A549 (cell line): ENCODE data around the gene SH3RF3. TPM values are rescaled to one million over a fixed set of nuclear protein-coding genes. Genes with fewer than 3 reads are reported as not detected.

Source experiments
- ATAC-seq, 2 experiments: fragments of 200-7000 bp in 1 of 2; fragments of >200 bp in 1 of 2; cut with Nextera tagmentation in 1 of 2; cut with Tn5 transposase in 1 of 2; 3 replicates each; pipeline versions ENCODE4 v1.8.0 to v1.9.1; 2018 to 2020; ENCODE audit warnings: mild to moderate bottlenecking in 1 of 2, moderate library complexity in 1 of 2
- CTCF ChIA-PET: fragments of 300-600 bp; sonication (Branson Sonifier 250); formaldehyde crosslinking; extraction: SDS; loops from one replicate; lab custom pipeline; 2021; ENCODE audit warnings: antibody characterized with exemption, inconsistent platforms; lab: Yijun Ruan, JAX
- POLR2A ChIA-PET: fragments of 350-600 bp; formaldehyde crosslinking; extraction: SDS; loops from one replicate; lab custom pipeline; 2021; ENCODE audit warnings: antibody characterized with exemption, inconsistent platforms; lab: Yijun Ruan, JAX
- DNase-seq, 2 experiments: peaks; one replicate each; pipeline versions ENCODE4 v3.0.0 to v3.0.0-alpha.2; 2011 to 2016; ENCODE audit warnings: low read depth in 1 of 2, low spot score in 1 of 2
- FAIRE-seq: peaks from 2 replicates; lab custom pipeline; 2011; peaks lifted over from hg19 to GRCh38; lab: Jason Lieb, UNC
- H3K27ac ChIP-seq, 2 experiments: fragments of >200 bp; sonication (Bioruptor Twin); formaldehyde crosslinking; 3 replicates each; pipeline ENCODE4 v1.5.1; 2016 to 2017
- H3K4me1 ChIP-seq: fragments of >200 bp; sonication (Bioruptor Twin); formaldehyde crosslinking; 3 replicates; pipeline ENCODE4 v1.6.1; 2016
- H3K4me2 ChIP-seq: fragments of >200 bp; sonication (Bioruptor Twin); formaldehyde crosslinking; 3 replicates; pipeline ENCODE4 v1.6.1; 2016
- H3K4me3 ChIP-seq: fragments of >200 bp; sonication (Bioruptor Twin); formaldehyde crosslinking; 3 replicates; pipeline ENCODE4 v1.5.1; 2016
- H3K9me3 ChIP-seq: fragments of >200 bp; sonication (Bioruptor Twin); formaldehyde crosslinking; 3 replicates; pipeline ENCODE4 v1.6.1; 2016
- ATOH8 ChIP-seq: fragments of 250-450 bp; sonication (Bioruptor Pico); IDR thresholded peaks from 2 replicates; pipeline ENCODE4 v1.5.0; 2020; ENCODE audit warnings: low read depth, mild to moderate bottlenecking, moderate library complexity
- BCL3 ChIP-seq: fragments of >200 bp; sonication (Bioruptor Twin); formaldehyde crosslinking; IDR thresholded peaks from 3 replicates; pipeline ENCODE4 v1.6.1; 2016
- CBX8 ChIP-seq: fragments of 200-600 bp; sonication (generic); IDR thresholded peaks from 2 replicates; pipeline ENCODE4 v1.6.1; 2016
- CHD4 ChIP-seq: fragments of 200-600 bp; sonication (generic); IDR thresholded peaks from 2 replicates; pipeline ENCODE4 v1.6.1; 2016; ENCODE audit warnings: antibody characterized with exemption, mild to moderate bottlenecking, borderline replicate concordance
- CTCF ChIP-seq: fragments of >200 bp; sonication (Bioruptor Twin); formaldehyde crosslinking; IDR thresholded peaks from 3 replicates; pipeline ENCODE4 v1.5.1; 2016
- E2F6 ChIP-seq: IDR thresholded peaks from 2 replicates; pipeline ENCODE4 v1.6.1; 2012; ENCODE audit warnings: low read depth, borderline replicate concordance
- EHF ChIP-seq: fragments of 250-450 bp; sonication (Bioruptor Pico); IDR thresholded peaks from 2 replicates; pipeline ENCODE4 v1.5.0; 2020; ENCODE audit warnings: mild to moderate bottlenecking
- EHMT2 ChIP-seq: fragments of 200-600 bp; sonication (generic); IDR thresholded peaks from 2 replicates; pipeline ENCODE4 v1.6.1; 2016; ENCODE audit warnings: antibody characterized with exemption, low read depth, mild to moderate bottlenecking, moderate library complexity
- ELK1 ChIP-seq: fragments of 150-350 bp; IDR thresholded peaks from 2 replicates; pipeline ENCODE4 v1.6.1; 2014; ENCODE audit warnings: low read depth, mild to moderate bottlenecking, low read length
- FOSL2 ChIP-seq, 2 experiments: fragments of 450-650 bp in 1 of 2; fragments of >200 bp in 1 of 2; sonication (Bioruptor Twin) in 1 of 2; formaldehyde crosslinking; IDR thresholded peaks; 2 replicates each; pipeline versions ENCODE4 v1.5.0 to v1.6.1; 2016 to 2020; ENCODE audit warnings: mild to moderate bottlenecking in 1 of 2, moderate library complexity in 1 of 2
- FOXS1 ChIP-seq: fragments of 250-450 bp; sonication (Bioruptor Pico); IDR thresholded peaks from 2 replicates; pipeline ENCODE4 v1.5.0; 2020; ENCODE audit warnings: mild to moderate bottlenecking, moderate library complexity
- GATA3 ChIP-seq: IDR thresholded peaks from 2 replicates; pipeline ENCODE4 v1.6.1; 2012; ENCODE audit warnings: borderline replicate concordance
- HMGXB4 ChIP-seq: fragments of 250-450 bp; sonication (Bioruptor Pico); IDR thresholded peaks from 2 replicates; pipeline ENCODE4 v1.5.0; 2021; ENCODE audit warnings: mild to moderate bottlenecking, moderate library complexity, borderline replicate concordance
- HOXB13 ChIP-seq: fragments of 250-450 bp; sonication (Bioruptor Pico); IDR thresholded peaks from 2 replicates; pipeline ENCODE4 v1.5.0; 2020; ENCODE audit warnings: low read depth, mild to moderate bottlenecking, moderate library complexity
- HOXB5 ChIP-seq: fragments of 250-450 bp; sonication (Bioruptor Pico); IDR thresholded peaks from 2 replicates; pipeline ENCODE4 v1.5.0; 2020; ENCODE audit warnings: mild to moderate bottlenecking, moderate library complexity
- JUN ChIP-seq, 2 experiments: fragments of >200 bp; sonication (Bioruptor Twin); formaldehyde crosslinking; IDR thresholded peaks; 2 replicates in 1 of 2; 3 replicates in 1 of 2; pipeline ENCODE4 v1.6.1; 2016 to 2017
- JUNB ChIP-seq: fragments of >200 bp; sonication (Bioruptor Twin); formaldehyde crosslinking; IDR thresholded peaks from 2 replicates; pipeline ENCODE4 v1.6.1; 2016
- MAFK ChIP-seq: fragments of 450-650 bp; IDR thresholded peaks from 2 replicates; pipeline ENCODE4 v1.6.1; 2014; ENCODE audit not compliant: partially characterized antibody
- MAX ChIP-seq: IDR thresholded peaks from 2 replicates; pipeline ENCODE4 v1.6.1; 2012
- MYC ChIP-seq: IDR thresholded peaks from 2 replicates; pipeline ENCODE4 v1.6.1; 2012; ENCODE audit warnings: mild to moderate bottlenecking, inconsistent platforms, low read length, improper control_type of control experiment, borderline replicate concordance
- NR3C1 ChIP-seq: fragments of >200 bp; sonication (Bioruptor Twin); formaldehyde crosslinking; IDR thresholded peaks from 3 replicates; pipeline ENCODE4 v1.6.1; 2017
- RARB ChIP-seq: fragments of 250-450 bp; sonication (Bioruptor Pico); IDR thresholded peaks from 2 replicates; pipeline ENCODE4 v1.8.0; 2021; ENCODE audit warnings: mild to moderate bottlenecking, moderate library complexity
- USF2 ChIP-seq: fragments of 450-650 bp; IDR thresholded peaks from 2 replicates; pipeline ENCODE4 v1.6.1; 2014; ENCODE audit warnings: antibody characterized with exemption
- ZNF302 ChIP-seq: fragments of 250-450 bp; sonication (Bioruptor Pico); IDR thresholded peaks from 2 replicates; pipeline ENCODE4 v1.9.0; 2021; ENCODE audit warnings: inconsistent platforms, mild to moderate bottlenecking, moderate library complexity
- WGBS: methylation state at CpG from one replicate; pipeline ENCODE4 v1.1.6; 2017; ENCODE audit errors: missing lambda C conversion rate; 5-methylcytosine and 5-hydroxymethylcytosine counted together
- polyA plus RNA-seq, 4 experiments: library from polyadenylated mRNA; depleted of rRNA in 3 of 4; stranded (reverse); fragments of >200 nt; fragmentation: RNase III in 1 of 4; extraction: RNeasy Plus Mini Kit Qiagen cat#74134 plus additional on column Dnase treatment in 1 of 4; gene quantifications; 2 replicates in 3 of 4; 3 replicates in 1 of 4; pipeline ENCODE4 v1.2.3, GENCODE V29; 2011 to 2017

SH3RF3 gene
- polyA plus RNA-seq, 2 of the 4 experiments (the other 2 are of a cell fraction), result 0.04 to 0.21 TPM

- no peak overlapping the region for H3K27ac ChIP-seq
- no peaks in the 10 kb centered on the region for H3K9me3 ChIP-seq
- no peak overlapping the region for H3K4me2 ChIP-seq
- CTCF ChIA-PET, result interaction anchor here (1.0 to 1.1 kb wide), 2 partner anchors 91 to 124 kb away, joined by 3 read pairs; no protein-coding TSS in a partner anchor
- POLR2A ChIA-PET, result no interaction called here
- no peak for FAIRE-seq
- ATAC-seq, result no peak
- no peak for DNase-seq
- 78% methylated on average over 11 of the region's 11 CpGs for WGBS
- no peak overlapping the region for H3K4me3 ChIP-seq
- H3K4me1 ChIP-seq, result no peaks in the 10 kb centered on the region; the same call in 2 of the 3 replicates
- TF ChIP-seq FOXS1 (CRISPR knock-in tag) (no peak), HOXB5 (CRISPR knock-in tag) (no peak), NR3C1 (no peak), GATA3 (no peak), FOSL2 (IDR thresholded peaks at IDR 0.05) (no peak), FOSL2 (CRISPR knock-in tag; IDR thresholded peaks at IDR 0.05) (no peak), EHMT2 (no peak), MAFK (no peak), ELK1 (no peak), MAX (no peak), JUNB (no peak), ZNF302 (CRISPR knock-in tag) (no peak), JUN (IDR thresholded peaks at IDR 0.05) (no peak)
Observed at GRCh38 chr2:109215866-109216265, 86.9 kb downstream of the SH3RF3 start.

GRCh38 chr2:109216332-109216731 lies 87.3 kb downstream of the SH3RF3 start:
- POLR2A ChIA-PET, result no interaction called here
- ATAC-seq (no peak), DNase-seq (no peak), FAIRE-seq (no peak)
- H3K4me1 ChIP-seq, result no peaks in the 10 kb centered on the region
- no peaks in the 10 kb centered on the region for H3K9me3 ChIP-seq
- no peak overlapping the region for H3K4me2 ChIP-seq
- H3K27ac ChIP-seq, result no peak overlapping the region
- no peak for TF ChIP-seq CHD4
- TF ChIP-seq MYC, result no peak
- TF ChIP-seq JUN (IDR thresholded peaks at IDR 0.05), result no peak
- TF ChIP-seq EHF, result no peak
- TF ChIP-seq MAX, result no peak
- no peak for TF ChIP-seq USF2
- TF ChIP-seq CBX8, result no peak
- TF ChIP-seq RARB, result no peak
- CTCF ChIA-PET, result interaction anchor here (1.0 kb wide), 1 partner anchor 124 kb away, joined by 3 read pairs; no protein-coding TSS in a partner anchor
- WGBS, result 39% methylated on average over 6 of the region's 6 CpGs
- H3K4me3 ChIP-seq, result no peak overlapping the region

- ChIA-PET CTCF (interaction anchor here (0.7 kb wide), 1 partner anchor 12 kb away, joined by 3 read pairs; no protein-coding TSS in a partner anchor), POLR2A (no interaction called here)
- H3K4me2 ChIP-seq, result no peak overlapping the region
- TF ChIP-seq BCL3 (no peak), ATOH8 (CRISPR knock-in tag) (no peak), HMGXB4 (no peak), E2F6 (no peak), HOXB13 (CRISPR knock-in tag) (no peak), EHMT2 (no peak), ZNF302 (CRISPR knock-in tag) (no peak), CTCF (no peak)
Observed at GRCh38 chr2:109217362-109218086, 88.5 kb downstream of the SH3RF3 start.

More at GRCh38 chr2:109217362-109218086, 88.5 kb downstream of the SH3RF3 start:
- 51% methylated on average over 11 of the region's 12 CpGs for WGBS
- Histone ChIP-seq H3K9me3 (no peaks in the 10 kb centered on the region), H3K4me1 (no peaks in the 10 kb centered on the region), H3K27ac (no peak overlapping the region), H3K4me3 (no peak overlapping the region)
- DNase-seq, result no peak
- no peak for FAIRE-seq
- no peak for ATAC-seq
